SK-N-SH treated with all-trans-retinoic acid at 6 μM for 48 hours (cell line): ENCODE data around the gene AFAP1.

Experiments used
- BACH2 ChIP-seq: fragments of 250-450 bp; sonication (Bioruptor Pico); IDR thresholded peaks from 2 replicates; pipeline ENCODE4 v1.9.0; 2021; ENCODE audit warnings: mild to moderate bottlenecking, borderline replicate concordance
- CREB5 ChIP-seq: fragments of 250-450 bp; sonication (Bioruptor Pico); IDR thresholded peaks from 2 replicates; pipeline ENCODE4 v1.5.1; 2020; ENCODE audit warnings: low read depth, mild to moderate bottlenecking, moderate library complexity
- CSRNP3 ChIP-seq: fragments of 250-450 bp; sonication (Bioruptor Pico); IDR thresholded peaks from 2 replicates; pipeline ENCODE4 v1.5.1; 2021; ENCODE audit warnings: mild to moderate bottlenecking, moderate library complexity
- POU6F1 ChIP-seq: fragments of 250-450 bp; sonication (Bioruptor Pico); IDR thresholded peaks from 2 replicates; pipeline ENCODE4 v1.8.0; 2021; ENCODE audit warnings: low read depth, mild to moderate bottlenecking, moderate library complexity, borderline replicate concordance
- RARB ChIP-seq: fragments of 250-450 bp; sonication (Bioruptor Pico); IDR thresholded peaks from 2 replicates; pipeline ENCODE4 v1.8.0; 2021; ENCODE audit warnings: mild to moderate bottlenecking, moderate library complexity
- TOX ChIP-seq: fragments of 250-450 bp; sonication (Bioruptor Pico); IDR thresholded peaks from 2 replicates; pipeline ENCODE4 v1.8.0; 2021; ENCODE audit warnings: mild to moderate bottlenecking, moderate library complexity, borderline replicate concordance
- TSHZ2 ChIP-seq: fragments of 250-450 bp; sonication (Bioruptor Pico); IDR thresholded peaks from 2 replicates; pipeline ENCODE4 v1.5.0; 2020; ENCODE audit warnings: mild to moderate bottlenecking, moderate library complexity
- ZNF565 ChIP-seq: fragments of 450-650 bp; formaldehyde crosslinking; conservative IDR thresholded peaks from 2 replicates; pipeline ENCODE4 v1.5.0; 2020; ENCODE audit warnings: low read depth, mild to moderate bottlenecking, moderate library complexity

- no peak for TF ChIP-seq ZNF565 (CRISPR knock-in tag)
- TF ChIP-seq BACH2 (CRISPR knock-in tag) = no peak
- TF ChIP-seq TOX (CRISPR knock-in tag) = no peak
- no peak for TF ChIP-seq TSHZ2
- TF ChIP-seq CREB5 (CRISPR knock-in tag) = no peak
- TF ChIP-seq POU6F1 = no peak
- no peak for TF ChIP-seq CSRNP3
- TF ChIP-seq RARB (CRISPR knock-in tag) = no peak
Observed at GRCh38 chr4:7760228-7760627, 179.4 kb downstream of the AFAP1 start.
